ENCODE data around the gene ZNF253. TPM values are rescaled to one million over a fixed set of nuclear protein-coding genes. Genes with fewer than 3 reads are reported as not detected.
"Not testable (repeated sequence)": the region's sequence is repeated elsewhere in the genome, so short reads cannot be mapped to it uniquely, and the experiment has no call there.

Gene ZNF253
- 0.12 and 1.0 TPM in 2 replicates for total RNA-seq (2014; rRNA removed; shearing (Covaris generic))

DNA sequence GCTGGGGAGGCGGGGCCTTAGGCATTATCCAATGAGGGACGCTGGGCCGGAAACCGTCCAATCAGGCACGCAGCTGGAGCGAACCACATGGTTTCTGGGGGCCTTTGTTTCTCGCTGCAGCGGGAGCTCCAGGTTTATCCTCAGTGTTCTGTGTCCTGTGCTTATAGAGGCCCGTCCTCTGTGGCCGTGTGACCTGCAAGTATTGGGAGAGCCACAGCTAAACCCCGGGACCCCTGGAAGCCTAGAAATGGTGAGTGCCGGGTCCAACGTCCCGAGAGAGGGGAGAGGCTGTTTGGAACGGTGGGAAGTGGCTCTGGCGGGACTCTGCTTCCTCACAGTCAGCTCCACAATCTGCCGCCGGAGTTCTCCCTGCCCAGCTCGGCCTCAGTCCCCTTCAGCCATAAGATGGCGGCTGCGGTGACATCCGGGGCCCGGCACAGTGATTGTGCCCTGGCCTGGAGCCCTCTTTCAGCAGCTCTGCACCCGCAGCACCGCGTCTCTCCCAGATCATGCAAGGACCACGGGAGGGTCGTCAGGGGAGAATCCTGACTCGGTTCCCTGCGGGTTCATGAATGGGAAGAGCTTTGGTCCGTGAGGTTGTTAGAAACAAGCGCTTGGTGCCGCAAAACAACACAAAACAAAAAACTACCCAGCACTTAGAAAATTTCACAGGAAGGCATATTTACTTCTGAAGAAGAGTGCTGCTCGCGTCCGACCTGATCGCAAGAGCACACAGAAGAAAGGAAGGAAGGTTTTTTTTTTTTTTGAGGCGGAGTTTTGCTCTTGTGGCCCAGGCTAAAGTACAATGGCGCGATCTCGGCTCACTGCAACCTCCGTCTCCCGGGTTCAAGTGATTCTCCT is at the start of gene ZNF253:
TSS of gene ZNF253 (plus strand) at position 133 of the 861 bp plus-strand sequence. CDS start at position 248, 115 bp downstream.
- in situ Hi-C loops (cut with HindIII; ENCODE audit: low sequenced_read_pairs): no loop called here
- DNase-seq (ENCODE audit: low spot score): peak; percentile 99

DNA sequence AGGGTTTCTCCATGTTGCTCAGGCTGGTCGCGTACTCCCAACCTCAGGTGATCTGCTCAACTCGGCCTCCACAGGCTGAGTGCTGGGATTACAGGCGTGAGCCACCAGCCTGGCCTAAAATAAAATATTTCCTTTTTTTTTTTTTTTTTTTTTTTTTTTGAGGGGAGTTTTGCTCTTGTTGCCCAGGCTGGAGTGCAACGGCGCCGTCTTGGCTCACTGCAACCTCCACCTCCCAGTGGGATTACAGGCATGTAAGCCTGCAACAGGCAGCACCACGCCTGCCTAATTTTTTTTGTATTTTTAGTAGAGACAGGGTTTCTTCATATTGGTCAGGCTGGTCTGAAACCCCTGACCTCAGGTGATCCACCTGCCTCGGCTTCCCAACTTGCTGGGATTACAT is 49.0 kb upstream of the ZNF253 start:
- DNase-seq (ENCODE audit: low spot score): no peak
- in situ Hi-C loops (cut with HindIII; ENCODE audit: low sequenced_read_pairs): no loop called here

DNA sequence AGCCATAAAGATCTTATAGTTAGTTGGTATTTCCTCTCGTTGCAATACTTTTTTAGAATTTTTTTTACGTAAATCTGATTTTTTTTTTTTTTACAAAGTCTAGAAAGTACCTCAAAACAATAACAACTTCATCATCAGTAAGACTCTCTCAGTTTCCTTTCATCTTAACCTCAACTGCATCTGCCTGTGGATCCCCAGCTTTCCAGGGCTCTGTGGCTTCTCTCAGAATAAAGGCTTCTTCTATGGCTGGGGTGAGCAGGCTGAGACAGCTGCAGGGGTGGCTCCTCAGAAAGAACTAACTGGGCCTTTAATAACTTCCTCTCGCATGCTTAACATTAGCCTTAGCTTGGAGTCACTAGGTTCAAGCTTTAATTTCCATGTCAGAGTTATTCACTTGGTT is 48.3 kb upstream of the ZNF253 start:
- no peak for DNase-seq (ENCODE audit: low spot score)
- in situ Hi-C loops (cut with HindIII; ENCODE audit: low sequenced_read_pairs): no loop called here

DNA sequence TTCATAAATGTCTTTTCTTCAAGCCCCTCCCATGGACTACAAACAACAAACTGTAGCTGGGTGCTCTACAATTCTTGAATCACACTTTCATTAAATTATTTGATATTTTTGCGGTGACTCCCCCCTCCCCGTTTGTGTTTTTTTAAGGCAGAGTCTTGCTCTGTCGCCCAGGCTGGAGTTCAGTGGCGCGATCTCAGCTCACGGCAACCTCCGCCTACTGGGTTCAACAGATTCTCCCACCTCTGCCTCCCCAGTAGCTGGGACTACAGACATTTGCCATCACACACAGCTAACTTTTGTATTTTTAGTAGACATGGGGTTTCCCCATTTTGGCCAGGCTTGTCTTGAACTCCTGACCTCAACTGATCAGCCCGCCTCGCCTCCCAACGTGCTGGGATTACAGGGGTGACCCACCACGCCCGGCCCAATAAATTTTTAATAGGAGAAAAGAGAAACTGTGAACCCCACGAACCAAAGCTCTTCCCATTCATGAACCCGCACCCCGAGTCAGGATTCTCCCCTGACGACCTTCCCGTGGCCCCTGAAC is 44.8 kb upstream of the ZNF253 start:
- in situ Hi-C loops (cut with HindIII; ENCODE audit: low sequenced_read_pairs): no loop called here
- no peak for DNase-seq (ENCODE audit: low spot score)

DNA sequence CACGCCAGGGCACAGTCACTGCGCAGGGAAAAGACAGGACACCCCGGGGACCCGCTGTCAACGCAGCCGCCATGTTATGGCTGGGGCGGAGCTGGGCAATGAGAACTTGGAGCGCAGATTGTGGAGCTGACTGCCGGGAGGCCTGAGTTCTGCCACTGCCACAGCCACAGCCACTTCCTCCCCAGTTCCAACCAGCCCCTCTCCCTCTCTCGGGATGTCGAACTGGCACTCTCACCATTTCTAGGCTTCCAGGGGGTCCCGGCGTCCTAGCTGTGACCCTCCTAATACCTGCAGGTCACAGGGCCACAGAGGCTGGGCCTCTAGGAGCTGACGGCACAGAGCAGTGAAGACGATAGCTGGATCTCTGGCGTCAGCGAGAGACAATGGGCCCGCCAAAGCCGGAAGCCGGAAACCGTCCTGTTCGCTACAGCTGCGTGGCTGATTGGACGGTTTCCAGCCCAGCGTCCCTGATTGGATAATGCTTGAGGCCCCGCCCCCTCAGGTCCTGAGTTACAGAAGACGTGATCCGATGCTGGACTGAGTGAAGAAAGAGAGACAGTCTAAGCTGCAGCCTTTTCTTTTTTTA is 44.2 kb upstream of the ZNF253 start, which contains the start of gene ZNF506:
TSS of gene ZNF506 (minus strand) at position 385 of the 586 bp plus-strand sequence. CDS start at position 238, 147 bp downstream.
- DNase-seq (ENCODE audit: low spot score): peak; percentile 98
- in situ Hi-C loops (cut with HindIII; ENCODE audit: low sequenced_read_pairs): no loop called here

DNA sequence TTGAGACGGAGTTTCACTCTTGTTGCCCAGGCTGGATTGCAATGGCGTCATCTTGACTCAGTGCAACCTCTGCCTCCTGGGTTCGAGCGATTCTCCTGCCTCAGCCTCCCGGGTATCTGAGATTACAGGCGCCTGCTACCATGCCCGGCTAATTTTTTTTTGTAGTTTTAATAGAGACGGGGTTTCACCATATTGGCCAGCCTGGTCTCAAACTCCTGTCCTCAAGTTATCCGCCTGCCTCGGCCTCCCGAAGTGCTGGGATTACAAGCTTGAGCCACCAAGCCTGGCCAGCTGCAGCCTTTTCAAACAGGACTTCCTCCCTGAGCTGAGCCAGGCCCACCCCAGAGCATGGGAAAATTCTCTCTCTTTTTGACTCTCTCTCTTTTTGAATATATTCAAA is 43.7 kb upstream of the ZNF253 start:
- in situ Hi-C loops (cut with HindIII; ENCODE audit: low sequenced_read_pairs); DNase-seq (ENCODE audit: low spot score): not testable (repeated sequence)

DNA sequence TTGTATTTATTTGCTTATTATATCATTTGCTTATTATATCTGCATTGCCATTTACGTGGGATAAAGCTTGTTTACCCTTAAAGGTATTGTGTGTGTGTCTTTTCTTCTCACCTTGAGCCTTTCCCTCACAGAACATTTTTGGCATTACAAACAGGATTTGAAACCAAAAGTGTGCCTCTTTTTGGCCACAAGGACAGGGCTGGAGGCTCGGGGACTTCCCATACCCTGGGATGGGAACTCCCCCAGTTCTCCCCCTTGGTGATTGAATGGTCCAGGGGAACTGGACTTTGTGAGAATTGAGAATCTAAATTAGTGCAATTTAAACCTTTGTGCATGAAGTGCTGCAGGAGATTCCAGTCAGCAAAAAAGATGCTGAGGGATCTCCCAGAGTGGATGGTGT is 41.8 kb upstream of the ZNF253 start:
- in situ Hi-C loops (cut with HindIII; ENCODE audit: low sequenced_read_pairs): no loop called here
- DNase-seq (ENCODE audit: low spot score): no peak

DNA sequence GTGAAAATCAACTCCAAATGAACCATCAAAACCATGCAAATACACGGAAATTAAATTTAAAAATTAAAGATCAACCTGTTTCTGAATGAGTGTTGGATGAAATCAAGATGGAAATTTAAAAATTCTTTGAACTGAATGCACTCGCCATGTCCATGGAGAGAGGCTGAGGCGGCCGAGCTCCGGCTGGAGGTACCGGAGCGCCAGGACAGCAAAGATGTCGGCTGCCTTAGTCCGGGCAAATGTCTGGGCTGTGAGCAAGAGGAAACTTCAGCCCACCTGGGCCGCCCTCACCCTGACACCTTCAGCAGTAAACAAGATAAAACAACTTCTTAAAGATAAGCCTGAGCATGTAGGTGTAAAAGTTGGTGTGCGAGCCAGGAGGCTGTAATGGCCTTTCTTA is 38.8 kb upstream of the ZNF253 start:
- DNase-seq (ENCODE audit: low spot score): no peak
- in situ Hi-C loops (cut with HindIII; ENCODE audit: low sequenced_read_pairs): no loop called here

DNA sequence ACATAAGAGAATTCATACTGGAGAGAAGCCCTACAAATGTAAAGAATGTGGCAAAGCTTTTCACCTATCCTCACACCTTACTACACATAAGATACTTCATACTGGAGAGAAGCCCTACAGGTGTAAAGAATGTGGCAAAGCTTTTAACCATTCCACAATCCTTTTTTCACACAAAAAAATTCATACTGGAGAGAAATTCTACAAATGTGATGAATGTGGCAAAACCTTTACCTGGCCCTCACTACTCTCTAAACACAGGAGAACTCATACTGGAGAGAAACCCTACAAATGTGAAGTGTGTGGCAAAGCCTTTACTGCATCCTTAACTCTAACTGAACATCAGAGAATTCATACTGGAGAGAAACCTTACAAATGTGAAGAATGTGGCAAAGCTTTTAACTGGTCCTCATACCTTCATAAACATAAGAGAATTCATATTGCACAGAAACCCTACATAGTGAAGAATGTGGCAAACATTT is 30.1 kb upstream of the ZNF253 start:
- DNase-seq (ENCODE audit: low spot score): no peak
- in situ Hi-C loops (cut with HindIII; ENCODE audit: low sequenced_read_pairs): no loop called here

DNA sequence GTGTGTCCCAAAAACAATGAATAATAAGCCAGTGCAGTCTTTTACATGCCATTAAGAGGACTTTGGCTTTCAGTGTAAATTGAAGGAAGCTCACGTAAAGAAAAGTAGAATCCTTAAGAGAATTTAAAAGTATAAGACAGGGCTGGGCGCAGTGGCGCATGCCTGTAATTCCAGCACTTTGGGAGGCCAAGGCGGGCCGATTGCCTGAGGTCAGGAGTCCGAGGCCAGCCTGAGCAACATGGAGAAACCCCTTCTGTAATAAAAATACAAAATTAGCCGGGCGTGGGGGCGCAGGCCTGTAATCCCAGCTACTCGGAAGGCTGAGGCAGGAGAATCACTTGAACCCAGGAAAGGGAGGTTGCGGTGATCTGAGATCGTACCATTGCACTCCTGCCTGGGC is 17.9 kb upstream of the ZNF253 start:
- in situ Hi-C loops (cut with HindIII; ENCODE audit: low sequenced_read_pairs): no loop called here
- no peak for DNase-seq (ENCODE audit: low spot score)

DNA sequence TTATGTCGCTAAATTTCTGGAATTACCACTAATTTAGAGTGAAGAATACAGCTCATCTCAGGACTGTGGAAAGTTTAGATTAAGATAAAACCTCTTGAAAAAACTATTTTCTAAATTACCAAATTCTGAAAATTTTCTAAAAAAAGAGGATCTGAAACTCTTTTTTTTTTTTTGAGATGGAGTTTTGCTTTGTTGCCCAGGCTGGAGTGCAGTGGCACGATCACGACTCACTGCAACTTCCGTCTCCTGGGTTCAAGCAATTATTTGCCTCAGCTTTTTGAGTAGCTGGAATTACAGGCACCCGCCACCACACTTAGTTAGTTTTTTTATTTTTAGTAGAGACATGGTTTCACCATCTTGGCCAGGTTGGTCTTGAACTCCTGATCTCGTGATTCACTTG is 16.6 kb upstream of the ZNF253 start:
- in situ Hi-C loops (cut with HindIII; ENCODE audit: low sequenced_read_pairs): no loop called here
- DNase-seq (ENCODE audit: low spot score): no peak

DNA sequence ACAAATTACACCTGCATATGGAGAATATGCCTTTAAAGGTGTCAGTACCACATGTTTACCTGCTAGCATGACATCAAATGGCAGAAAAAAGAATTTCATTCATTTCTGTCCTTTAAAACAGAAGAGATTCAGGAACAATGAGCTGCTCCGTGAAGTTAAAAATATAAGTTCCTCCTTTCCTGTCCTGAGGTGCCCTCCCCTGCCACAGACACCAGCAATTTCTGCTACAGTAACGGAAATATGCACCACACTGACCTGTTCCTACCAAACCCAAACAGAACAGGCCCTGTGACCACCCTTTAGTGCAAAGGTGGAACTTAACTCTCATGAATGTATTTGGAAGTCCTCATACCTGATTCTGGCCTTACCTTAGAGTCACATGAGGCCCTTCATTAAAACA is 13.9 kb upstream of the ZNF253 start:
- in situ Hi-C loops (cut with HindIII; ENCODE audit: low sequenced_read_pairs); DNase-seq (ENCODE audit: low spot score): not testable (repeated sequence)

DNA sequence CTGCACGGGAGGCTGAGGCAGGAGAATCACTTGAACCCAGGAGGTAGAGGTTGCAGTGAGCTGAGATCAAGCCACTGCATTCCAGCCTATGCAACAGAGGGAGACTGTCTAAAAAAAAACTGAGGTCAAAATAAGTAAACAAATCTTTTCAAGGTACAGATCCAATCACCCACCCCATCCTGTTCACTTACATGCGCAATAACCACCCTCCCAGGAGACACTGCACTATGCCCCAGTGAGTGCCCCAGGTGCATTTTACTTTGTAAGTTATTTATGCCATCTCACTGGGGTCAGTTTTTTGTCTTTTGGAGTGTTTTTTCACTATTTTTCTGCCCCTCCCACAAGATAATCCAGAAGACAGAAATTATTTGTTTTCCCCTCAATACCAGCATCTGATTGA is 6.9 kb upstream of the ZNF253 start:
- no peak for DNase-seq (ENCODE audit: low spot score)
- in situ Hi-C loops (cut with HindIII; ENCODE audit: low sequenced_read_pairs): no loop called here

DNA sequence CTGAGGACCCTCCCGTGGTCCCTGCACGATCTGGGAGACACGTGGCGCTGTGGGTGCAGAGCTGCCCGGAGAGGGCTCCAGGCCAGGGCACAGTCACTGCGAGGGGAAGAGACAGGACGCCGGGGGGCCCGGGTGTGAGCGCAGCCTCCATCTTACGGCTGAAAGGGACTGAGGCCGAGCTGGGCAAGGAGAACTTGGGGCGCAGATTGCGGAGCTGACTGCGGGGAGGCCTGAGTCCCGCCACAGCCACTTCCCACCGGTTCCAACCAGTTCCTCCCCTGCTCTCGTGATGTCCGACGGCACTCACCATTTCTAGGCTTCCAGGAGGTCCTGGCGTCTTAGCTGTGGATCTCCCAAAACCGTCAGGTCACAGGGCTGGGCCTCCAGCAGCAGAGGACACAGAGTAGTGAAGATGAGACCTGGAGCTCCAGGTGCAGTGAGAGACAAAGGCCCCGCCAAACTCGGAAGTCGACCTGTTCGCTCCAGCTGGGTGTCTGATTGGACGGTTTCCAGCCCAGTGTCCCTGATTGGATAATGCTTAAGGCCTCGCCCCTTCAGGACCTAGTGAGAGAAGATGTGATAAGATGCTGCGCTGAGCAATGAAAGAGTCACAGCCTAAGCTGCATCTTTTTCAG is 4.8 kb upstream of the ZNF253 start:
- no peak for DNase-seq (ENCODE audit: low spot score)
- in situ Hi-C loops (cut with HindIII; ENCODE audit: low sequenced_read_pairs): no loop called here

DNA sequence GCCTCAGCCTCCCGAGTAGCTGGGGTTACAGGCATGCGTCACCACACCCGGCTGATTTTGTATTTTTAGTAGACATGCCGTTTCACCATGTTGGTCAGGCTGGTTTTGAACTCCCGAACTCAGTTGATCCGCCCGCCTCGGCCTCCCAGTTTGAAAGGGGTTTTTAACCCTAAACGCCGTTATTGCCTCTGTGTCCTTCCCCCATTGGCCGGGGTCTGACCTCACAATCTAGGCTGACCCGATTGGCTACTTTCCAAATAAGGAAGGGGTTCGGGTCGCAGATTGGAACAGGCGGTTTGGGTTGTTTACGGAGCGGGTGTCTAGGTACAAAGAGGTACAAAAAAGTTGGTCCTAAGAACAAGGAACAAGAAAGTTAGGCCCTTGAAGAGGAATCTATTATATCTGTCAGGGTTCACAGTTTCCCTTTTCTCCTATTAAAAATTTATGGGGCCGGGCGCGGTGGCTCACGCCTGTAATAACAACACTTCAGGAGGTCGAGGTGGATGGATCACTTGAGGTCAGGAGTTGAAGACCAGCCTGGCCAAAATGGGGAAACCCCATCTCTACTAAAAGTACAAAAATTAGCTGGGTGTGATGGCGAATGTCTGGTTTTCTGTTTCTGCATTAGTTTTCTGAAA is 1.0 kb downstream of the ZNF253 start:
- in situ Hi-C loops (cut with HindIII; ENCODE audit: low sequenced_read_pairs): no loop called here
- DNase-seq (ENCODE audit: low spot score): peak; percentile 27

DNA sequence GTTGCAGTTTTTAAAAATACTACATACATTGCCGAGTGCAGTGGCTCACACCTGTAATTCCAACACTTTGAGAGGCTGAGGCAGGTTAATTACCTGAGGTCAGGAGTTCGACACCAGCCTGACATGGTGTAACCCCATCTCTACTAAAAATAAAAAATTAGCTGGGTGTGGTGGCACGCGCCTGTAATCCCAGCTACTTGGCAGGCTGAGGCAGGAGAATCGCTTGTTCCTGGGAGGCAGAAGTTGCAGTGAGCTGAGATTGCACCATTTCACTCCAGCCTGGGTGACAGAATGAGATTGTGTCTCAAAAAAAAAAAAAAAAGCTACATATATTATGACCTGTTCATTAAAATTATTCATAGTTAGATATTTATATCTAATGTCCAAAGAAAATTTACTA is 4.4 kb downstream of the ZNF253 start:
- in situ Hi-C loops (cut with HindIII; ENCODE audit: low sequenced_read_pairs); DNase-seq (ENCODE audit: low spot score): not testable (repeated sequence)

DNA sequence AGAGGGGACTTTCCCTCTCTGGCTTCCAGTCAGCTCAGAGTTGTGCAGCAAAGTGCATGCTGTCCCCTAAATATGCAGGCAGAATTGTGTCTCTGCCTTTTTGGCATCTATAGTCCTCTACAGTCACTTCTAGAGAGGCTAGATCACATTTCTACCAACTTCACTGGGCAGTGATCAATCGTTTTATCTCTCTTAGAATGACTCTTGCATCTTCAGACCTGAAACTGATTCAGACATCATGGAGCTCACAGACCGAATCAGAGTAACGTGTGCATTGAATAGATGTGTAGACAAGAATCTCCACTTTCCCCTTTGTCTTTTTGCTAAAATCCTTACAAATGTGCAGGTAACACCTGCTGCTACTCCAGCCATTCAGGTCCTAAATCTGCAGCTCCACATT is 6.2 kb downstream of the ZNF253 start:
- DNase-seq (ENCODE audit: low spot score): no peak
- in situ Hi-C loops (cut with HindIII; ENCODE audit: low sequenced_read_pairs): no loop called here

DNA sequence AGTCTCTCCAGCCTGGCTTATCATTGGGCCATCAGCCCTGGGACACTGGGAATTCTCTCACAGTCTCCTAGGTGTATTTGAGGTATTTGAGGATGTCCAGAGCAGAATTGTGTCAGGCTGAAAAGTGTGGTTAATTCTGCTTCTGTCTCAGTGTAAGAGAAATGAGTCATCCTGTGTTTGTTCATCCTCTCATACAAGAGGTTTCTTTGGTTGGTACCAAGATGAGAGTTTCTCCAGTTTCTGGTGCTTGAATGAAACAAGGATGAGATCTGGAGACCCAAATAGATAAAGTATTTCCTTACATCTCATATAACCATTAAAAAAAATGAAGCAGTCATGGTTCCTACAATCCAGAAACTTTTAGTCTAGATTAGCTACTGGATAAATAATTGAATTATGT is 7.7 kb downstream of the ZNF253 start:
- in situ Hi-C loops (cut with HindIII; ENCODE audit: low sequenced_read_pairs): no loop called here
- no peak for DNase-seq (ENCODE audit: low spot score)

DNA sequence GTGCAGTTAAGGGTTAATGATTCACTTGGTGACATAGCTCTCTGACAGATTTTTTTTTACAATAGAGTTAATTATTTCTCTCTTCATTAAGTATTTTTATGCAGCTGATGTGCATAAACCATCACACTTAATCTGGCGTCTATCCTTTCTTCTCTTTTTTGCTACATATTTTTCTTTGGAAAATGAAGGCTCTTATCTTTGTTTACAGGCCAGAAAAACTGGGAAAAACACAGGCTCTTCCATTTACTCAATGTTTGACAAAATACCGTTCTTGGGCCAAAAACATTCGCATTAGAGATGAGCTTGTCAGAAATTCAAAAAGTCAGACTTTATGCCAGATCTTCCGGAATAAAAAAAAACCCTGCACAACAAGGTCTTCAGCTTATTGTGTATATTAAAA is 12.0 kb downstream of the ZNF253 start:
- in situ Hi-C loops (cut with HindIII; ENCODE audit: low sequenced_read_pairs): no loop called here
- no peak for DNase-seq (ENCODE audit: low spot score)
